HG02981 (cell line): ENCODE measurements around the gene PCDHA7.
"Not testable (repeated sequence)": the region's sequence is repeated elsewhere in the genome, so short reads cannot be mapped to it uniquely, and the experiment has no call there.

Source experiments
- ATAC-seq: cut with Tn5 transposase; IDR thresholded peaks from one replicate; pipeline ENCODE4 v1.9.1; 2021; ENCODE audit warnings: mild to moderate bottlenecking, moderate library complexity; ENCODE audit not compliant: unreplicated experiment

PCDHA7 gene

GRCh38 chr5:140862441-140863295, 28.6 kb downstream of the PCDHA7 start:
- no peak for ATAC-seq

- no peak for ATAC-seq
Observed at GRCh38 chr5:140868721-140869554, 34.9 kb downstream of the PCDHA7 start, which contains the start of gene PCDHA11. Gene PCDHA11 (plus strand): TSS chr5:140868957. CDS start chr5:140869104, 147 bp downstream.

GRCh38 chr5:140869555-140869886, 35.5 kb downstream of the PCDHA7 start:
- ATAC-seq, result no peak

GRCh38 chr5:140870221-140871201, 36.4 kb downstream of the PCDHA7 start:
- no peak for ATAC-seq

GRCh38 chr5:140875085-140876065, 41.3 kb downstream of the PCDHA7 start, which contains the start of gene PCDHA12:
Gene PCDHA12 (plus strand): TSS chr5:140875308. CDS start chr5:140875473, 165 bp downstream.
- ATAC-seq, result no peak

GRCh38 chr5:140876541-140877261, 42.6 kb downstream of the PCDHA7 start:
- not testable (repeated sequence) for ATAC-seq

GRCh38 chr5:140877262-140877581, 43.2 kb downstream of the PCDHA7 start:
- ATAC-seq, result no peak

GRCh38 chr5:140881889-140882590, 48.0 kb downstream of the PCDHA7 start, which contains the start of gene PCDHA13:
Gene PCDHA13 (plus strand): TSS chr5:140882124. CDS start chr5:140882269, 145 bp downstream.
- ATAC-seq, result no peak

- ATAC-seq, result no peak
Observed at GRCh38 chr5:140882591-140882899, 48.5 kb downstream of the PCDHA7 start.

GRCh38 chr5:140883373-140883772, 49.3 kb downstream of the PCDHA7 start:
- ATAC-seq, result no peak

GRCh38 chr5:140883927-140884697, 50.0 kb downstream of the PCDHA7 start:
- ATAC-seq, result no peak
